ENCODE data around the gene GAN. TPM values are rescaled to one million over a fixed set of nuclear protein-coding genes. Genes with fewer than 3 reads are reported as not detected.

GAN gene
- total RNA-seq = 5.1 and 8.6 TPM in 2 replicates

GRCh38 chr16:81314603-81315270, at the start of gene GAN:
GAN (plus strand) TSS chr16:81314962; CDS start chr16:81315114, 152 bp downstream.
- Mint-ChIP-seq H3K27ac (peak within 1 kb of the TSS; percentile 91), H3K27me3 (no peaks in the 10 kb centered on the region), H3K4me3 (peak within 1 kb of the TSS; percentile 96), H3K9me3 (no peaks in the 10 kb centered on the region), H3K4me1 (peaks cover 29% of the 10 kb centered on the region), H3K36me3 (ENCODE audit: low read depth) (peaks cover 6% of the 10 kb centered on the region)
- ATAC-seq (ENCODE audit: low read depth) (peak; percentile 95), DNase-seq (peak; percentile 89)
- TF ChIP-seq, protein P1, sequence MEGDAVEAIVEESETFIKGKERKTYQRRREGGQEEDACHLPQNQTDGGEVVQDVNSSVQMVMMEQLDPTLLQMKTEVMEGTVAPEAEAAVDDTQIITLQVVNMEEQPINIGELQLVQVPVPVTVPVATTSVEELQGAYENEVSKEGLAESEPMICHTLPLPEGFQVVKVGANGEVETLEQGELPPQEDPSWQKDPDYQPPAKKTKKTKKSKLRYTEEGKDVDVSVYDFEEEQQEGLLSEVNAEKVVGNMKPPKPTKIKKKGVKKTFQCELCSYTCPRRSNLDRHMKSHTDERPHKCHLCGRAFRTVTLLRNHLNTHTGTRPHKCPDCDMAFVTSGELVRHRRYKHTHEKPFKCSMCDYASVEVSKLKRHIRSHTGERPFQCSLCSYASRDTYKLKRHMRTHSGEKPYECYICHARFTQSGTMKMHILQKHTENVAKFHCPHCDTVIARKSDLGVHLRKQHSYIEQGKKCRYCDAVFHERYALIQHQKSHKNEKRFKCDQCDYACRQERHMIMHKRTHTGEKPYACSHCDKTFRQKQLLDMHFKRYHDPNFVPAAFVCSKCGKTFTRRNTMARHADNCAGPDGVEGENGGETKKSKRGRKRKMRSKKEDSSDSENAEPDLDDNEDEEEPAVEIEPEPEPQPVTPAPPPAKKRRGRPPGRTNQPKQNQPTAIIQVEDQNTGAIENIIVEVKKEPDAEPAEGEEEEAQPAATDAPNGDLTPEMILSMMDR (IDR thresholded peaks at IDR 0.05) = no peak
- ChIA-PET CTCF (interaction anchor here (1.0 to 1.9 kb wide), 3 partner anchors 51 to 310 kb away, joined by 3 to 6 read pairs (median 4); partner anchors contain the start of gene ATMIN), POLR2A (interaction anchor here (0.5 to 1.1 kb wide), 6 partner anchors 16 to 855 kb away, joined by 3 to 5 read pairs (median 3); partner anchors contain the start of genes C16orf46, CENPN and CMC2)
- intact Hi-C loops (cut with micrococcal nuclease) = loop anchor here (1.0 to 10.0 kb wide), 6 partner anchors 218 to 774 kb away; partner anchors contain the start of genes ATMIN, C16orf46, CENPN and CMC2

- ATAC-seq (ENCODE audit: low read depth) = no peak
These were observed 49.7 kb upstream of the GAN start for GRCh38 chr16:81265052-81265451.

GRCh38 chr16:81265658-81266451, 48.9 kb upstream of the GAN start:
- Mint-ChIP-seq H3K9me3 (no peaks in the 10 kb centered on the region), H3K27me3 (peaks cover 3% of the 10 kb centered on the region), H3K4me3 (no peak overlapping the region), H3K36me3 (ENCODE audit: low read depth) (no peaks in the 10 kb centered on the region), H3K27ac (no peak overlapping the region), H3K4me1 (no peaks in the 10 kb centered on the region)
- no peak for ATAC-seq (ENCODE audit: low read depth)
- ChIA-PET POLR2A (no interaction called here), CTCF (no interaction called here)
- DNase-seq = no peak
- TF ChIP-seq, protein P1 (IDR thresholded peaks at IDR 0.05) = no peak
- intact Hi-C loops (cut with micrococcal nuclease) = no loop called here

More at GRCh38 chr16:81265052-81265451, 49.7 kb upstream of the GAN start:
- TF ChIP-seq, protein P1 (IDR thresholded peaks at IDR 0.05) = no peak
- peaks cover 5% of the 10 kb centered on the region for H3K27me3 Mint-ChIP-seq
- no peak overlapping the region for H3K27ac Mint-ChIP-seq
- no peaks in the 10 kb centered on the region for H3K36me3 Mint-ChIP-seq (ENCODE audit: low read depth)
- H3K4me1 Mint-ChIP-seq = no peaks in the 10 kb centered on the region
- no peak for DNase-seq
- ChIA-PET CTCF (no interaction called here), POLR2A (no interaction called here)
- no peak overlapping the region for H3K4me3 Mint-ChIP-seq
- intact Hi-C loops (cut with micrococcal nuclease) = no loop called here
- H3K9me3 Mint-ChIP-seq = no peaks in the 10 kb centered on the region

DNA sequence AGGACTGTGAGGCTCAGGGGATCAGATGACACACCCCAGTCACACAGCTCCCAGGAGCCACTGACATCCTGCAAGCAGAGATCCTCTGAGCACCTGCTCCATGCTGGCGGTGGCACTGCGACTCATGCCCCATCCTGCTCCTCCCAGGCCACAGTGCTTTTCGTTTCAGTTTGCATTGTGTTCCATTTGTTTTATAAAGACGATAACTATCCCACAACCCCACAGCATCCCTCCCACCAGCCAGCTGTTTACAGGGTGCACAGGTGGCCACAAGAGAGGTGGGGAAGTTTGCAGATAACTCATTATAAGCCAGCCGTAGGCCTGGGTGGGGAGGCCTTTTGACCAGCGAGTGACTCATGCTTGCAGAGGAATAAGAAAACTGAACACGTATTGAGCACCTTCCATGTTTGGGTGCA, 48.1 kb upstream of the GAN start:
- Mint-ChIP-seq H3K27ac (no peak overlapping the region), H3K27me3 (peaks cover 3% of the 10 kb centered on the region), H3K36me3 (ENCODE audit: low read depth) (no peaks in the 10 kb centered on the region), H3K9me3 (no peaks in the 10 kb centered on the region), H3K4me3 (no peak overlapping the region), H3K4me1 (no peaks in the 10 kb centered on the region)
- TF ChIP-seq, protein P1 (IDR thresholded peaks at IDR 0.05) = no peak
- CTCF ChIA-PET = no interaction called here
- intact Hi-C loops (cut with micrococcal nuclease) = no loop called here
- no peak for ATAC-seq (ENCODE audit: low read depth)
- no peak for DNase-seq
- POLR2A ChIA-PET = no interaction called here

- H3K4me3 Mint-ChIP-seq = no peak overlapping the region
- H3K27ac Mint-ChIP-seq = no peak overlapping the region
- H3K9me3 Mint-ChIP-seq = no peaks in the 10 kb centered on the region
- ChIA-PET CTCF (no interaction called here), POLR2A (no interaction called here)
- H3K36me3 Mint-ChIP-seq (ENCODE audit: low read depth) = no peaks in the 10 kb centered on the region
- H3K4me1 Mint-ChIP-seq = no peaks in the 10 kb centered on the region
- TF ChIP-seq, protein P1 (IDR thresholded peaks at IDR 0.05) = no peak
- peaks cover 3% of the 10 kb centered on the region for H3K27me3 Mint-ChIP-seq
- ATAC-seq (ENCODE audit: low read depth) (no peak), DNase-seq (no peak)
- intact Hi-C loops (cut with micrococcal nuclease) = no loop called here
These were observed 46.3 kb upstream of the GAN start for GRCh38 chr16:81268509-81268908.
